ENCODE data around the gene OR56A5.

OR56A5 gene

GRCh38 chr11:5938603-5938965 lies 29.7 kb downstream of the OR56A5 start:
- DNase-seq (ENCODE audit: low spot score), result no peak
- in situ Hi-C loops (cut with MboI; ENCODE audit: low pct_unique_long_range_greater_than_20kb, low sequenced_read_pairs, unreplicated experiment), result no loop called here
- TF ChIP-seq CTCF (IDR thresholded peaks at IDR 0.05; ENCODE audit: extremely low read depth, insufficient read depth, missing control alignments), result no peak

- no peak for DNase-seq (ENCODE audit: low spot score)
- TF ChIP-seq CTCF (IDR thresholded peaks at IDR 0.05; ENCODE audit: extremely low read depth, insufficient read depth, missing control alignments), result no peak
- in situ Hi-C loops (cut with MboI; ENCODE audit: low pct_unique_long_range_greater_than_20kb, low sequenced_read_pairs, unreplicated experiment), result no loop called here
These were observed 30.3 kb downstream of the OR56A5 start for GRCh38 chr11:5937868-5938602.

GRCh38 chr11:5933116-5933515 lies 35.2 kb downstream of the OR56A5 start:
- no peak for DNase-seq (ENCODE audit: low spot score)
- TF ChIP-seq CTCF (IDR thresholded peaks at IDR 0.05; ENCODE audit: extremely low read depth, insufficient read depth, missing control alignments), result no peak
- in situ Hi-C loops (cut with MboI; ENCODE audit: low pct_unique_long_range_greater_than_20kb, low sequenced_read_pairs, unreplicated experiment), result no loop called here

GRCh38 chr11:5932671-5933070 lies 35.6 kb downstream of the OR56A5 start:
- no peak for DNase-seq (ENCODE audit: low spot score)
- TF ChIP-seq CTCF (IDR thresholded peaks at IDR 0.05; ENCODE audit: extremely low read depth, insufficient read depth, missing control alignments), result no peak
- in situ Hi-C loops (cut with MboI; ENCODE audit: low pct_unique_long_range_greater_than_20kb, low sequenced_read_pairs, unreplicated experiment), result no loop called here

GRCh38 chr11:5931061-5931460 lies 37.2 kb downstream of the OR56A5 start:
- no peak for DNase-seq (ENCODE audit: low spot score)
- TF ChIP-seq CTCF (IDR thresholded peaks at IDR 0.05; ENCODE audit: extremely low read depth, insufficient read depth, missing control alignments), result no peak
- in situ Hi-C loops (cut with MboI; ENCODE audit: low pct_unique_long_range_greater_than_20kb, low sequenced_read_pairs, unreplicated experiment), result no loop called here

- no peak for DNase-seq (ENCODE audit: low spot score)
- no peak for TF ChIP-seq CTCF (IDR thresholded peaks at IDR 0.05; ENCODE audit: extremely low read depth, insufficient read depth, missing control alignments)
- in situ Hi-C loops (cut with MboI; ENCODE audit: low pct_unique_long_range_greater_than_20kb, low sequenced_read_pairs, unreplicated experiment), result no loop called here
These were observed 37.7 kb downstream of the OR56A5 start for GRCh38 chr11:5930614-5931013.

Data from GM13977 (cell line).